IMR-90 (cell line): ENCODE results near the gene STPG1. TPM values are rescaled to one million over a fixed set of nuclear protein-coding genes. Genes with fewer than 3 reads are reported as not detected.

Experiments used
- ATAC-seq: fragments of 200-7000 bp; cut with Tn5 transposase; 2 replicates; pipeline ENCODE4 v1.9.1; 2020; ENCODE audit warnings: low read depth, mild to moderate bottlenecking, moderate library complexity
- BruUV-seq: library from RNA; stranded (reverse); fragments of 400-500 nt; replicated peaks from 2 replicates; lab custom pipeline; 2021; lab: Mats Ljungman, UMichigan
- CTCF ChIA-PET: fragments of 300-600 bp; formaldehyde crosslinking; extraction: SDS; loops from one replicate; lab custom pipeline; 2021; ENCODE audit warnings: antibody characterized with exemption; lab: Yijun Ruan, JAX
- POLR2A ChIA-PET: fragments of 300-600 bp; sonication (Branson Sonifier 250); formaldehyde crosslinking; loops from one replicate; lab custom pipeline; 2022; ENCODE audit warnings: antibody characterized with exemption; ENCODE audit not compliant: unreplicated experiment; lab: Charles Lee
- DNase-seq: peaks from one replicate; pipeline ENCODE4 v3.0.0; 2013
- H2AFZ ChIP-seq: replicated peaks from 2 replicates; pipeline ENCODE3; 2013; ENCODE audit warnings: low read length, mild to moderate bottlenecking; ENCODE audit not compliant: poor library complexity
- H2AK5ac ChIP-seq: 2 replicates; pipeline ENCODE4 v1.6.1; 2013; ENCODE audit warnings: low read depth, low read length, inconsistent platforms
- H2AK9ac ChIP-seq: replicated peaks from 2 replicates; pipeline ENCODE3; 2013; ENCODE audit warnings: mild to moderate bottlenecking, low read depth, low read length, moderate library complexity; ENCODE audit not compliant: poor library complexity
- H2BK120ac ChIP-seq: 2 replicates; pipeline ENCODE4 v1.6.1; 2013; ENCODE audit warnings: low read depth, low read length, inconsistent platforms
- H2BK15ac ChIP-seq: 3 replicates; pipeline ENCODE4 v1.6.1; 2013; ENCODE audit warnings: low read depth, low read length, inconsistent platforms
- H2BK20ac ChIP-seq: 2 replicates; pipeline ENCODE4 v1.6.1; 2013; ENCODE audit warnings: low read depth, mild to moderate bottlenecking, inconsistent platforms, low read length, moderate library complexity
- H2BK5ac ChIP-seq: 2 replicates; pipeline ENCODE4 v1.6.1; 2013; ENCODE audit warnings: mild to moderate bottlenecking, low read depth, low read length, inconsistent platforms; ENCODE audit not compliant: poor library complexity, severe bottlenecking
- H3K14ac ChIP-seq: replicated peaks from 2 replicates; pipeline ENCODE4 v1.6.1; 2013; ENCODE audit warnings: low read depth, low read length, inconsistent platforms
- H3K18ac ChIP-seq: 2 replicates; pipeline ENCODE4 v1.6.1; 2013; ENCODE audit warnings: low read depth, low read length, control low read depth
- H3K23ac ChIP-seq: 2 replicates; pipeline ENCODE4 v1.6.1; 2013; ENCODE audit warnings: low read depth, low read length, inconsistent platforms
- H3K27ac ChIP-seq: 2 replicates; pipeline ENCODE4 v1.5.1; 2013; ENCODE audit warnings: mild to moderate bottlenecking, control low read depth, low read length; ENCODE audit not compliant: insufficient read depth
- H3K27me3 ChIP-seq: 2 replicates; pipeline ENCODE4 v1.6.1; 2013; ENCODE audit warnings: low read length; ENCODE audit not compliant: control insufficient read depth, insufficient read depth
- H3K36me3 ChIP-seq: 2 replicates; pipeline ENCODE4 v1.6.1; 2013; ENCODE audit warnings: low read length, mixed read lengths; ENCODE audit not compliant: control insufficient read depth, insufficient read depth
- H3K4ac ChIP-seq: 2 replicates; pipeline ENCODE4 v1.6.1; 2013; ENCODE audit warnings: low read depth, low read length, inconsistent platforms
- H3K4me1 ChIP-seq: 2 replicates; pipeline ENCODE4 v1.6.1; 2013; ENCODE audit warnings: low read length, mixed read lengths; ENCODE audit not compliant: control insufficient read depth, insufficient read depth
- H3K4me2 ChIP-seq: 2 replicates; pipeline ENCODE4 v1.6.1; 2013; ENCODE audit warnings: low read depth, mild to moderate bottlenecking, control low read depth, low read length, moderate library complexity
- H3K4me3 ChIP-seq: 2 replicates; pipeline ENCODE4 v1.5.1; 2013; ENCODE audit warnings: low read depth, mild to moderate bottlenecking, control low read depth, low read length, moderate library complexity; ENCODE audit not compliant: insufficient read depth
- H3K56ac ChIP-seq: 2 replicates; pipeline ENCODE4 v1.6.1; 2013; ENCODE audit warnings: low read length, inconsistent platforms; ENCODE audit not compliant: insufficient read depth; ENCODE audit errors: extremely low read depth
- H3K79me1 ChIP-seq, 2 experiments: 2 replicates each; pipeline ENCODE4 v1.6.1; 2013; ENCODE audit warnings: low read length in 2 of 2, inconsistent platforms in 1 of 2, low read depth in 1 of 2
- H3K9ac ChIP-seq: 2 replicates; pipeline ENCODE4 v1.6.1; 2013; ENCODE audit warnings: low read depth, low read length, control low read depth
- H3K9me1 ChIP-seq: 2 replicates; pipeline ENCODE4 v1.6.1; 2013; ENCODE audit warnings: low read length, inconsistent platforms; ENCODE audit not compliant: insufficient read depth
- H3K9me3 ChIP-seq: 2 replicates; pipeline ENCODE4 v1.6.1; 2013; ENCODE audit warnings: low read length; ENCODE audit not compliant: control insufficient read depth, insufficient read depth
- H4K20me1 ChIP-seq: 2 replicates; pipeline ENCODE4 v1.6.1; 2013; ENCODE audit warnings: low read length, inconsistent platforms; ENCODE audit not compliant: insufficient read depth
- H4K5ac ChIP-seq: 2 replicates; pipeline ENCODE4 v1.6.1; 2013; ENCODE audit warnings: mild to moderate bottlenecking, low read depth, low read length, control low read depth
- H4K8ac ChIP-seq, 2 experiments: 2 replicates each; pipeline ENCODE4 v1.6.1; 2013; ENCODE audit warnings: low read depth in 2 of 2, low read length in 2 of 2, control low read depth in 1 of 2, inconsistent platforms in 1 of 2
- H4K91ac ChIP-seq: 2 replicates; pipeline ENCODE4 v1.6.1; 2013; ENCODE audit warnings: low read depth, low read length, inconsistent platforms; ENCODE audit not compliant: insufficient read depth
- BHLHE40 ChIP-seq: fragments of 150-350 bp; IDR thresholded peaks from 2 replicates; pipeline ENCODE4 v1.6.1; 2016; ENCODE audit warnings: mild to moderate bottlenecking, low read depth, low read length
- CEBPB ChIP-seq: IDR thresholded peaks from 2 replicates; pipeline ENCODE4 v1.6.1; 2012; ENCODE audit warnings: low read depth, low read length, improper control_type of control experiment
- CHD1 ChIP-seq: IDR thresholded peaks from 2 replicates; pipeline ENCODE4 v1.6.1; 2012; ENCODE audit warnings: low read depth, low read length, improper control_type of control experiment
- CTCF ChIP-seq: conservative IDR thresholded peaks from 2 replicates; pipeline ENCODE4 v1.5.1; 2012; ENCODE audit warnings: mild to moderate bottlenecking, low read depth, low read length, improper control_type of control experiment
- ELK1 ChIP-seq: fragments of 150-350 bp; IDR thresholded peaks from 2 replicates; pipeline ENCODE4 v1.6.1; 2016; ENCODE audit warnings: low read depth, mild to moderate bottlenecking, low read length, moderate library complexity, borderline replicate concordance
- FOS ChIP-seq: fragments of 150-350 bp; IDR thresholded peaks from 2 replicates; pipeline ENCODE4 v1.6.1; 2016; ENCODE audit warnings: low read depth, low read length
- MAFK ChIP-seq: IDR thresholded peaks from 2 replicates; pipeline ENCODE4 v1.6.1; 2012; ENCODE audit warnings: low read depth, low read length, improper control_type of control experiment
- MAZ ChIP-seq: IDR thresholded peaks from 2 replicates; pipeline ENCODE4 v1.6.1; 2012; ENCODE audit warnings: low read depth, mild to moderate bottlenecking, low read length, improper control_type of control experiment, moderate library complexity, borderline replicate concordance
- MXI1 ChIP-seq: IDR thresholded peaks from 2 replicates; pipeline ENCODE4 v1.6.1; 2012; ENCODE audit warnings: low read depth, mild to moderate bottlenecking, low read length, moderate library complexity, borderline replicate concordance
- NFE2L2 ChIP-seq: fragments of 150-350 bp; IDR thresholded peaks from 2 replicates; pipeline ENCODE4 v1.6.1; 2016; ENCODE audit warnings: low read depth, mild to moderate bottlenecking, low read length
- POLR2A ChIP-seq: IDR thresholded peaks from 2 replicates; pipeline ENCODE4 v1.6.1; 2012; ENCODE audit warnings: mild to moderate bottlenecking, low read depth, low read length
- RAD21 ChIP-seq: IDR thresholded peaks from 2 replicates; pipeline ENCODE4 v1.6.1; 2012; ENCODE audit warnings: low read length, improper control_type of control experiment
- RCOR1 ChIP-seq: IDR thresholded peaks from 2 replicates; pipeline ENCODE4 v1.6.1; 2012; ENCODE audit warnings: mild to moderate bottlenecking, low read length, improper control_type of control experiment; ENCODE audit not compliant: insufficient replicate concordance
- RFX5 ChIP-seq: IDR thresholded peaks from 2 replicates; pipeline ENCODE4 v1.8.0; 2012; ENCODE audit warnings: low read depth, mild to moderate bottlenecking, low read length, moderate library complexity
- SMC3 ChIP-seq: fragments of 150-350 bp; IDR thresholded peaks from 2 replicates; pipeline ENCODE4 v1.6.1; 2016; ENCODE audit warnings: low read depth, mild to moderate bottlenecking, antibody characterized with exemption, low read length, moderate library complexity
- WGBS, 2 experiments: methylation state at CpG; one replicate each; pipeline versions ENCODE4 v1.1.5 to v1.1.7; 2013; ENCODE audit warnings: missing lambda C conversion rate in 2 of 2; ENCODE audit not compliant: insufficient read length in 1 of 2; ENCODE audit errors: extremely low coverage in 2 of 2; 5-methylcytosine and 5-hydroxymethylcytosine counted together
- dilution Hi-C: fragments of 300-500 bp; cut with HindIII; formaldehyde crosslinking; loops from one replicate; pipeline ENCODE4 v1.14.3; 2018; ENCODE audit warnings: low sequenced_read_pairs; ENCODE audit not compliant: unreplicated experiment
- in situ Hi-C: fragments of 300-500 bp; cut with MboI; formaldehyde crosslinking; loops from 3 replicates; pipeline ENCODE4 v1.14.3; 2019; ENCODE audit warnings: low sequenced_read_pairs, inconsistent platforms, mixed read lengths
- intact Hi-C: fragments of 100-400 bp; cut with micrococcal nuclease; formaldehyde crosslinking; loops from 2 replicates; pipeline ENCODE4 v1.10.0; 2022
- polyA plus RNA-seq, 3 experiments: library from polyadenylated mRNA; depleted of rRNA; stranded (reverse); fragments of >200 nt; gene quantifications; 2 replicates each; pipeline ENCODE4 v1.2.3, GENCODE V29; 2012; ENCODE audit warnings: low replicate concordance in 1 of 3
- total RNA-seq: library from RNA; depleted of rRNA; stranded (reverse); fragments of >200 nt; gene quantifications from 2 replicates; pipeline ENCODE4 v1.2.3, GENCODE V29; 2012
- TF ChIP-seq, protein P1 (sequence below): fragments of 150-350 bp; IDR thresholded peaks from 2 replicates; pipeline ENCODE4 v1.6.1; 2017; ENCODE audit warnings: mild to moderate bottlenecking, antibody characterized with exemption, low read length, low read depth

The STPG1 gene
- total and polyA plus RNA-seq, 2 of the 4 experiments (the other 2 are of a cell fraction) = 3.0 to 6.5 TPM

DNA sequence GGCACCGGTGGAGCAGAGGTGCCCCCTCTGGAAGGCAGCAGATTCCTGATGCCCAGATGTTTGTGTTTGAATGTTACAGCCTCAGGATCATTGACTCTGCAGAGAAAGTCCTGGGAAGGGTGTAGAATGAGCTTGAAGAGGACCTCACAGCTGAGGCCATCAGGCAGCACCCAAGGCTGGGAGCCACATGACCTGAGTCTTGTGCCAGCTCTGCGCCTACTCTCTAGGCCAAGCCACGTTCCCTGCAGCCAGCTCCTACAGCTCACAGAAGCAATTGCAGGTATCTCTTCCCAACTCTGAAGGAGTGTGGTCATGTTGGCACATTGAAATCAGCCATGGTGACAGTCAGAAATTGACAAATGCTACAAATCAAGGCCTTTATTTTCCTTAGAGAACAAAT, 58.1 kb downstream of the STPG1 start:
- Histone ChIP-seq H3K9me1 (peaks cover 4% of the 10 kb centered on the region; the same call in 1 of the 2 replicates), H3K56ac (no peak overlapping the region), H3K4me2 (no peak overlapping the region), H2AK9ac (no peak overlapping the region), H2AK5ac (no peak overlapping the region), H2BK20ac (no peak overlapping the region), H3K9ac (no peak overlapping the region), H4K20me1 (0 out of 2 replicates have a peak, but pooled peaks cover 5% of the 10 kb centered on the region), H3K79me1 (no peaks in the 10 kb centered on the region), H2AFZ (no peak overlapping the region), H3K27me3 (no peaks in the 10 kb centered on the region), H3K36me3 (peaks cover 2% of the 10 kb centered on the region; the same call in 1 of the 2 replicates), H3K4me1 (peaks cover 6% of the 10 kb centered on the region), H3K14ac (no peak overlapping the region), H4K5ac (no peak overlapping the region), H3K4ac (no peak overlapping the region), H3K18ac (no peak overlapping the region), H2BK120ac (no peak overlapping the region), H2BK15ac (no peak overlapping the region), H3K23ac (no peak overlapping the region), H3K27ac (no peak overlapping the region), H4K91ac (no peak overlapping the region), H2BK5ac (no peak overlapping the region), H3K4me3 (no peak overlapping the region), H3K9me3 (no peaks in the 10 kb centered on the region), H4K8ac (no peak overlapping the region)
- no peak for TF ChIP-seq CTCF
- TF ChIP-seq MXI1 = no peak
- no peak for TF ChIP-seq RAD21
- TF ChIP-seq RCOR1 = no peak
- TF ChIP-seq SMC3 = no peak
- no peak for TF ChIP-seq NFE2L2
- no peak for TF ChIP-seq CEBPB
- no peak for TF ChIP-seq ELK1
- no peak for TF ChIP-seq CHD1
- no peak for TF ChIP-seq RFX5
- no peak for TF ChIP-seq BHLHE40
- TF ChIP-seq FOS = no peak
- TF ChIP-seq POLR2A = no peak
- TF ChIP-seq MAFK = no peak
- TF ChIP-seq, protein P1, sequence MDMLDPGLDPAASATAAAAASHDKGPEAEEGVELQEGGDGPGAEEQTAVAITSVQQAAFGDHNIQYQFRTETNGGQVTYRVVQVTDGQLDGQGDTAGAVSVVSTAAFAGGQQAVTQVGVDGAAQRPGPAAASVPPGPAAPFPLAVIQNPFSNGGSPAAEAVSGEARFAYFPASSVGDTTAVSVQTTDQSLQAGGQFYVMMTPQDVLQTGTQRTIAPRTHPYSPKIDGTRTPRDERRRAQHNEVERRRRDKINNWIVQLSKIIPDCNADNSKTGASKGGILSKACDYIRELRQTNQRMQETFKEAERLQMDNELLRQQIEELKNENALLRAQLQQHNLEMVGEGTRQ = no peak
- no peak for TF ChIP-seq MAZ
- DNase-seq = no peak
- ATAC-seq = no peak
- dilution Hi-C loops = no loop called here
- in situ Hi-C loops = no loop called here
- intact Hi-C loops = no loop called here
- WGBS, 2 experiments = no CpG with 5 or more reads among the region's 3 CpGs
- POLR2A ChIA-PET = no interaction called here
- CTCF ChIA-PET = no interaction called here
- BruUV-seq = no TSS peak
